EH (cell line): ENCODE measurements around the gene GUCY2F.

Source experiments
- DNase-seq: peaks from one replicate; pipeline ENCODE4 v3.0.0-alpha.2; 2015; ENCODE audit warnings: low read depth

GUCY2F gene

DNA sequence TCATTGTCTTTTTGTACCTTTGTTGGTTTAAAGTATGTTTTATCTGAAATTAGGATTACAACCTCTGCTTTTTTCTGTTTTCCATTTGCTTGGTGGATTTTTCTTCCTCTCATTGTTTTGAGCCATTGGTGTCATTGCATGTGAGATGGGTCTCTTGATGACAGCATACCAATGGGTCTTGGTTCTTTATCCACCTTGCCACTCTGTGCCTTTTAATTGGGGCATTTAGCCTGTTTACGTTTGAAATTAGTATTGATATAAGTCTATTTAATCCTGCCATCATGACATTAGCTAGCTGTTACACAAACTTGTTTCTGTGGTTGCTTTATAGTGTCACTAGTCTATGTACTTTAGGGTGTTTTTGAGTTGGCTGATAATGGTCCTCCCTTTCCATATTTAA lies 145.7 kb downstream of the GUCY2F start:
- DNase-seq = no peak

DNA sequence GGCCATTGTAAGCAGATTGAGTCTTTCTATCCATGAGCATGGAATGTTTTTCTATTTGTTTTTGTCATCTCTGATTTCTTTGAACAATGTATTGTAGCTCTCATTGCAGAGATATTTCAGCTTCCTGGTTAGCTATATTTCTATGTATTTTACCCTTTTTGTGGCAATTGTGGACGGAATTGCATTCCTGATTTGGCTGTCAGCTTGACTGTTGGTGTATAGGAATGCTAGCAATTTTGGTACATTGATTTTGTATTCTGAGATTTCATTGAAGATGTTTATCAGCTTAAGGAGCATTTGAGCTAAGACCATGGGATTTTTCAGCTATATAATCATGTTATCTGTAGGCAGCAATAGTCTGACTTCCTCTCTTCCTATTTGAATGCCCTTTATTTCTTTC lies 154.6 kb downstream of the GUCY2F start:
- no peak for DNase-seq
